Sigmoid colon (tissue), 4 donors: Measurements from ENCODE around the gene CEACAM5.

Experiments
- CTCF ChIP-seq, 4 experiments: fragments of 450-650 bp in 3 of 4; fragments of 200-600 bp in 1 of 4; IDR thresholded peaks; one replicate each; pipeline ENCODE4 v1.5.1; 2016 to 2019; ENCODE audit warnings: antibody characterized with exemption in 4 of 4, mild to moderate bottlenecking in 3 of 4, moderate library complexity in 2 of 4
- EP300 ChIP-seq, 4 donors: sonication (generic); formaldehyde crosslinking; IDR thresholded peaks; one replicate each; pipeline ENCODE4 v1.6.1; 2017; ENCODE audit warnings: antibody characterized with exemption in 4 of 4
- POLR2A ChIP-seq, 2 donors: fragments of 450-650 bp; IDR thresholded peaks; one replicate each; pipeline ENCODE4 v1.6.1; 2016; ENCODE audit warnings: antibody characterized with exemption in 2 of 2, mild to moderate bottlenecking in 2 of 2, moderate library complexity in 2 of 2
- POLR2AphosphoS5 ChIP-seq, 4 donors: sonication (generic); formaldehyde crosslinking; IDR thresholded peaks; one replicate each; pipeline ENCODE4 v1.6.1; 2017; ENCODE audit warnings: antibody characterized with exemption in 4 of 4

- TF ChIP-seq POLR2A (IDR thresholded peaks at IDR 0.05) (no peak), CTCF (IDR thresholded peaks at IDR 0.05) (no peak), POLR2AphosphoS5 (IDR thresholded peaks at IDR 0.05) (no peak), EP300 (IDR thresholded peaks at IDR 0.05) (no peak)
Measured at GRCh38 chr19:41702171-41702651, 6.2 kb upstream of the CEACAM5 start.
